RWPE2 (cell line): ENCODE results near the gene MRPS23.
A peak's percentile ranks its signal among the peaks of the same experiment; 100 is the strongest.

Experiments
- ATAC-seq: fragments of 200-7000 bp; cut with Tn5 transposase; 3 replicates; pipeline ENCODE4 v1.9.1; 2021; ENCODE audit warnings: low read depth
- DNase-seq: peaks from one replicate; pipeline ENCODE4 v3.0.0-alpha.2; 2020; ENCODE audit warnings: low spot score
- H3K27ac ChIP-seq: fragments of 450-650 bp; 2 replicates; pipeline ENCODE4 v1.5.1; 2017; ENCODE audit warnings: mild to moderate bottlenecking; ENCODE audit not compliant: poor library complexity, severe bottlenecking
- H3K27me3 ChIP-seq: fragments of 250-450 bp; sonication (Bioruptor Pico); 2 replicates; pipeline ENCODE4 v1.5.1; 2021; ENCODE audit warnings: mild to moderate bottlenecking, moderate library complexity; ENCODE audit not compliant: insufficient read depth, poor library complexity, severe bottlenecking
- H3K36me3 ChIP-seq: fragments of 250-450 bp; sonication (Bioruptor Pico); 2 replicates; pipeline ENCODE4 v1.5.1; 2020; ENCODE audit warnings: low read depth, mild to moderate bottlenecking, moderate library complexity
- H3K4me1 ChIP-seq: fragments of 250-450 bp; sonication (Bioruptor Pico); 2 replicates; pipeline ENCODE4 v1.5.1; 2021; ENCODE audit warnings: mild to moderate bottlenecking, moderate library complexity; ENCODE audit not compliant: insufficient read depth, poor library complexity, severe bottlenecking
- H3K4me3 ChIP-seq: fragments of 250-450 bp; sonication (Bioruptor Pico); 2 replicates; pipeline ENCODE4 v1.5.1; 2021; ENCODE audit warnings: mild to moderate bottlenecking, moderate library complexity; ENCODE audit not compliant: severe bottlenecking
- H3K9me3 ChIP-seq: fragments of 250-450 bp; sonication (Bioruptor Pico); 2 replicates; pipeline ENCODE4 v1.5.1; 2021; ENCODE audit warnings: mild to moderate bottlenecking, moderate library complexity; ENCODE audit not compliant: severe bottlenecking
- CTCF ChIP-seq: fragments of 450-650 bp; IDR thresholded peaks from one replicate; pipeline ENCODE4 v1.5.1; 2017; ENCODE audit warnings: mild to moderate bottlenecking, moderate library complexity; ENCODE audit not compliant: poor library complexity, severe bottlenecking

MRPS23 gene

DNA sequence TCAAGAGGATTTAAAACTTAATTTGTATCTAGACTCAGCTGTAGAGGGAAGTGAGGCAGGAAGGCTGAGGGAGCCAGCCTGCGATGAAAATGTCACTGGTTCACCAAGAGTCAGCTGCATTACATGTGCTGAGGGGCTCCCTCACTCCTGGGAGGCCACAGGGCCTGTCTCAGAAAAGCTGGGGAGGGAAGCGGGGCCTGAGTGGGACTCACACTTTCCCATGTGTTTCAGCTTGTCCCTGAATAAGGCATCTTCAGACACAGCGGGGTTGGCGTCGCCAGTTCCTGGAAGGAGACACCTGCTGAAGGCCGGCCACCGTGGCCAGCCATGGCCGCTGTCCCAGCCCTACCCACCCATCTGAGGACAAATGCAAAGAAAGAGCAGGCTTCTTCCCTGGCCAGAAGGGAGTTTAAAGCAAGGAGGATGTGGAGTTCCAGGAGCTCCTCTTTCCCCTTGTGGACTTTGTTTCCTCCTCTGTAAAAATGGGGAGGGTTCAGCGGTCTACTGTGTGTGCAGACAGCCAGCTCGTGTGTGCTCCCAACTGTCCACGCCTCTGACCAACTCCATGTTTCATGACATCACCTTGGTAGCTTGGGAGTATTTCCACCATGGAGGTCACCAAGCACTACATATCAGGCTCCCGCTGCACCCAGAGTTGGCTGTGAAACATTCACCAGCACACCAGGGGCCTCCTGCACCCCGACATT, 19.2 kb upstream of the MRPS23 start:
- no peak for TF ChIP-seq CTCF
- H3K9me3 ChIP-seq, result no peaks in the 10 kb centered on the region
- H3K27me3 ChIP-seq, result no peaks in the 10 kb centered on the region
- no peak overlapping the region for H3K4me3 ChIP-seq
- peaks cover 23% of the 10 kb centered on the region for H3K36me3 ChIP-seq
- DNase-seq (no peak), ATAC-seq (no peak)
- peak overlapping the region; percentile 91 for H3K27ac ChIP-seq
- H3K4me1 ChIP-seq, result peaks cover 41% of the 10 kb centered on the region

GRCh38 chr17:57868007-57868909, 18.4 kb upstream of the MRPS23 start:
- TF ChIP-seq CTCF, result peak; percentile 29
- peak; percentile 87 for ATAC-seq
- DNase-seq, result peak; percentile 94
- Histone ChIP-seq H3K36me3 (peaks cover 23% of the 10 kb centered on the region), H3K9me3 (no peaks in the 10 kb centered on the region), H3K27me3 (no peaks in the 10 kb centered on the region), H3K27ac (peak overlapping the region; percentile 91), H3K4me3 (no peak overlapping the region), H3K4me1 (peaks cover 33% of the 10 kb centered on the region)

DNA sequence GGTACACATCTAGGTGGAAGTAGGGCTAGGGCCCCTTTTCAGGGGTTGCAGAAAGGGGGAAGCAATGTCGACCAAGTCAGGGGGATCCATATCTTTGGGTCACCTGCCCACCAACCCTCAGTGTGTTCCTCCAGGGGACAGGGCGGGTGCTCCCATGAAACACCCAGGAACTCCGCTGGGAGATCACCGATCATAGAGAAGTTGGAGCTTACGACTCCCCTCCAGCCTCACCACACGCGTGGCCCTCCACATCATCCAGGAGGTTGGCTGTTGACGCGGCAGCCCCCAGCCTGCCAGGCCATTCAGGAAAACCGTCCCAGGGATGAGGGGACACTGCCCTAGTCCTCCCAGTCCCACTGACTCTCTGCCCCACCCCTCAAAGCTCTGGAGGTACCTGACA, 17.3 kb upstream of the MRPS23 start:
- Histone ChIP-seq H3K4me3 (no peak overlapping the region), H3K27me3 (no peaks in the 10 kb centered on the region), H3K4me1 (peaks cover 30% of the 10 kb centered on the region), H3K36me3 (peaks cover 23% of the 10 kb centered on the region), H3K9me3 (no peaks in the 10 kb centered on the region), H3K27ac (peak overlapping the region; percentile 91)
- ATAC-seq (no peak), DNase-seq (no peak)
- no peak for TF ChIP-seq CTCF

GRCh38 chr17:57866723-57867122, 16.9 kb upstream of the MRPS23 start:
- Histone ChIP-seq H3K27me3 (no peaks in the 10 kb centered on the region), H3K4me3 (no peak overlapping the region), H3K36me3 (peaks cover 23% of the 10 kb centered on the region), H3K9me3 (no peaks in the 10 kb centered on the region), H3K27ac (peak overlapping the region; percentile 91), H3K4me1 (peaks cover 30% of the 10 kb centered on the region)
- DNase-seq (no peak), ATAC-seq (no peak)
- no peak for TF ChIP-seq CTCF
